Stimulated activated CD4-positive, alpha-beta T cell treated with anti-CD3 and anti-CD28 coated beads, Interleukin-15, amount 100 ng/mL, for 1 hour (primary cell): Measurements from ENCODE around the gene IDH2.

Experiments used
- DNase-seq, 2 donors: peaks; one replicate each; pipeline ENCODE4 v3.0.0-alpha.2; 2020; ENCODE audit warnings: low read depth in 1 of 2, low spot score in 1 of 2

IDH2 gene

DNA sequence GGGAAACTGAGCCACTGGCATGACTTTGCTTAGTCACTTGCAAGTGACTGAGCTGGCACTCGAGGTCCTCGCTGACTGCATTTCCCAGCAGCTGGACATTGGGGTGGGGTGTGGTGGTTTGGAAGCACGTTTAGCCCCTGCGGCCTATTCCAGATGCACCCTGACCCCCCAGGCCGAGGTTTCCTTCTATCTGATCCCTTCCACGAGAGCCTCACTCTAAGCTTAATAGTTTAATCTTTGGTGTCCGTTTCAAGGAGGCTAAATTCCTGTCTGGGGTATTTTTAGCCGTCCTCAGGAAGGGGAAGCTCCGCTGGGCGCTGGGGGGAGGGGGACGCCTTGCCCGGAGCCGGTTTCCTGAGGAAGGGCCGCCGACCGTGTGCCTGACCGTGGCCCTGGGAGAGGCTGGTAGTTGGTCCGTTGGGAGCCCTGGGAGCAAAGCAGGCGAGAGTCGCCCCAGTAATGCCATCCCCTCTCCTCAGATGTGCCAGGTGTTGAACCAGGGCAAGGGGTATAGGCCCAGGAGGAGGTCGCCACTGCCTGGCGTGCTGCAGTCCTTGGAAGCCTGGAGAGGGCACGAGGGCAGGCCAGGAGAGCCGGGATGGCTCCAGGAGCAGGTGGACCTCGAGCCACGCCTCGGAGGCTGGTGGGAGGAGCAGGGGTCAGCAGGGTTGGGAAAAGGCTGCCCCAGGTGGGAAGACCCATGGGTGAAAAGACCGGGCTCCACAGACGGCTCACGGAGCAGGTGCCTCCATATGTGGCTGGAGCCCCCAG is 37.2 kb downstream of the IDH2 start:
- no peak for DNase-seq

DNA sequence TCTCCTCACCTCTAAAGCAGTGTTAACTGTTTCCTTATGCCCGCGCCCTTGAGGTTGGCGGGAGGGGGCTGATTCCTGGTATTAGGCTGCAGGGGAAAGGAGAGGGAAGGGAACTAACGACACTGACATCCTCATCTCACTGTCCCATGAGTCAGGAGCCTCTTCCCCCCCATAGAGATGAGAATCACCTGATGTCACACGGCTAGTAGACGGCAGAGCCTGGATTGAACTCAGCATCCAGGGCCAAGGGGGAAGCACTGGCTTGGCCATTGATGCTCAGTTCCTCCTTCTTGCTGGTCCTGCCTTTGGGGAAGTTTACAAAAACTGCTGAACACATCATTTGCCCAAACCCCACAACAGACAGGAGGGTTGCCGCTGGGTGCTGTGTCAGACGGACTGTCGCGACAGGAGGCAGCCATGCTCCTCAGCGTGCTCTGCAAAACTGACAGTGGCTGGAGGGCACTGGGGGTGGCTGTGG is 38.5 kb downstream of the IDH2 start:
- no peak for DNase-seq

DNA sequence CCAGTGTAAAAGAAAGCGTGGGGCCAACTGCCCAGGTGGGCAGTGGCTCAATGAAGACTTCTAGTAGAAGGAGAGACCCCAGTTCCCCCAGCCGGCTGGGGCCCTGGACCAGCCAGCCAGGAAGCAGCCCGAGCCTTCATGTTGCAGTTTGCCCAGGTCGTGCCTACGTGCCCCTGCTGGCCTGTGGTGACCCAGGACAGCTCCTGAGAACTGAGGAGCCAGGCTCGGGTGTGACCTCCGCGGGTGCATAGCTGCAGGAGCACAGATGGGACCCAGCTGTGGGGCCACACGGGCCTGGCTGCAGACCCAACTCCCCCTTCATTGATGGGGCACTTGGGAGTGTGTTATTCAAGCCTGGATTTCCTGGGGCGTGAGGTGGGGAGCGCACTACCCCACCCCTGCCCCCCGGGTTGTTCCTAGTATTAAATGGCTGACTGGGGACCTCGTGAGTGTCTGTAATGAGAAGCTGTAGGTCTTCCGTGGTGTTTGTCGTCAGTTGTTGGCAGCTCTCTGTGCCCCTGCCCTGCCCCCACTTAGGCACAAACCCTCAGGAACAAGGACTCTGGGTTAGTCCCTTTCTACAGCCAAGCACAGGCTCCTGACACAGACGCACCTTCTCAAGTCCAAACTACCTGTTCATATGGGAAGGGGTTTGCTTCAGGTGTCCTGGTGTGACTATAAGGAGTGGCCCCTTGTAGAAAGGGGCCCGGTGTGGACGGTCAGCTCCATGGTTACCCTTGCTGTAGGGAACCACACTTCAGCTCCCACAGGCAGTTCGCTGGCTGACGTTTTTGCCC is 39.1 kb downstream of the IDH2 start:
- DNase-seq, result no peak

DNA sequence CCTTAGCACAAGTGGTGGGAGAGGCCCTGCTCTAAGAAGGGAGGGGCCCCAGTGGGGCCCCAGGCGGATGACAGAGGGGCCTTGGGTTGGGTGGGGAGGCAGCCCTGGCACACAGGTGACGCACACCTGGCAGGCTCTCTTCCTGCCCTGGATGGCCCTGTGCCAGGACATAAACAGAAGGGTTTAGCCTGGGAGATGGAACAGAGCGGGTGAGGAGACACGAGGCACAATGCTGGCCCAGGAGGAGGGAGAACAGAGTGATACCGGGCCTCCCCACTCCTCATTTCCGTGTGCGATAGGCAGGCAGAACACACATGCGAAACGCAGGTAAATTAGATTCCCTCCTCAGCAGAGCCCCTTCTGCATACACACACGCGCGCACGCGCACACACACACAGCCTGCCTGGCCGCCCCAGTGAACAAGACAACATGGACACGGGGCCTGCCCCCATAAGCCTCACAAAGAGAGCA is 39.8 kb downstream of the IDH2 start:
- no peak for DNase-seq

DNA sequence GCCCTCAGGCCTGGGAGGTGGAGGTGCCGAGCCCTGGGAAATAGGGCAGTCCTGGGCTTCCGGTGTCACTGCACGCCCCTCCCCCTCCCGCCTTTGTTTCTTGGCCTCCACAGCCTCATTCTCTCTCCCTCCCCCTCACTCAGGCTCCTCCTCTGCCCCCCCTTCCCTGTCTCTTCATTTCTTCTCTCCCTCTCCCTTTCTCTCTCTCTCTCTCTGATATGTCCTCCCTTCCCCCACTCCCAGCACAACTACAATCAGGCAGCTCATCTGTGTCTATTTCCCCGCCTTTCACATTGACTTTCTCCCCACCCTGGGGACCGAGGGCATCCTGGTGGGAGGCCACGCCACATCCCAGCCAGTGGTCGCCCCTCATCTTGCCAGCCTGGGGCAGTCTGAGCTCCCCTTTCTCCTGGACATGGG is 40.2 kb downstream of the IDH2 start:
- DNase-seq, result peak in 1 of 2 donors; percentile 13

DNA sequence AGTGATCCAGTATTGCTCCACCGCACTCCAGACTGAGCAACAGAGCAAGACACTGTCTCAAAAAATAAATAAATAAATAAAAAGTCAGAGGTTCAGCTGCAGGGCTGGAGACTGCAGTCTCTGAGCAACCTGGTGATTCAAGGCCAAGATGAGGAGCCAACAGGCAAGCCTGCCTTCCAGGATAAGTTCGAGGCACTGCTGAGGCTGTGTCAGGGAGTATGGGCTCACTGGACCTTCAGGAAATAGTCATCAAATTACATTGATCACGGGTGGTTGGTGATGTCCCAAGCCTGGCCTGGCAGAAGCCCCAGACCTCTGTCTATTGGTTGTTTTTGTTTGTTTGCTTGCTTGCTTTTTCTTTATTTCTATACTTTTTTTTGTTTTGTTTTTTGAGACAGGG is 41.5 kb downstream of the IDH2 start:
- DNase-seq, result no peak

DNA sequence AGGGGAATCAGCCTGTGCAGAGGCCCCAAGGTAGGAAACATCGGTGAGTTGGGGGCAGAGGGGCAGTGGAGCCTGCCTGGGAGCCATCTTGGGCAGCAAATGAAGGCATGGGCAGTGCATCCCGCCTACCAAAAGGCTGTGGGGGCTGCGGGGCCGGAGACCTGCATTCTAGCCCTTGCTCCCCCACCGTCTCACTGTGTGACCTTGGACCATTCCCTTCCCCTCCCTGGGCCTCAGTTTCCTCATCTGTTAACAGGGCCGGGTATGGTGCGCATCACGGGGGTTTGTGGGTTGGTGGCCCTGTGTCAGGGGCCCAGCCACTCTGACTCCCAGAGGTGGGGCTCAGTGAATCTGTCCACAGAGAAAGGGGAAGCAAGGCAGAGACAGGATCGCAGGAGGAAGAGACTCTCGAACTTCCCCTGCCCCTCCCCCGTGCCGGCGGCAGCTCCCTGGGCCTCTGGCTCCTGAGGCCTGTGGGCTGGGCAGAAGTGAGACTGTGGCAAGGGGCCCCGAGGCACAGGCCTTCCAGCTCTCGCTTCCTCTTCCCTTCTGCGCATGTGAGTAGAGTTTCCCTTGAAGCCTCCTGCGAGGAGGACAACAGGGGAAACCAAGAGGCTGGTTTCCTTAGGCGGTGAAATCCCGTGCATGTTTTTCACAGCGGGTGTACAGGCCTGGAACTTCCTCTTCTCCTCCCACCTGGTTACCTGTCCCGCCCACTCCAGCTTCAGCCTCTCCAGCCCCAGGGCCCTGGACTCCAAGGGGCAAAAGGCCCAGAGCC is 42.9 kb downstream of the IDH2 start:
- peak; percentile 22 to 60 for DNase-seq

DNA sequence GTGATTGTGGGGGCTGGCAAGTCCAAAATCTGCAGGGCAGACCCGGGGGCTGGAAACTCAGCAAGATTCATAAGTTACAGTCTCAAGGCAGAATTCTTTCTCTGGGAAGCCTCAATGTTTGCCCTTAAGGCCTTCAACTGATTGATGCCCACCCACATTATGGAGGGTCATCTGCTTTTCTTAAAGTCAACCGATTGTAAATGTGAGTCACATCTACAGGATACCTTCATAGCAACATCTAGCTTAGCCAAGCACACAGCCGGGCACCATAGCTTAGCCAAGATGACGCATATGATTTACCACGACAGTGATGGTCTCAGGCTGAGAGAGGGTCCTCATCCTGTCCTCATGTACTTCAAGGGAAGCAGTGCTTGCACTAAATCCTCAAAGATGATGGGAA is 43.5 kb downstream of the IDH2 start:
- no peak for DNase-seq

DNA sequence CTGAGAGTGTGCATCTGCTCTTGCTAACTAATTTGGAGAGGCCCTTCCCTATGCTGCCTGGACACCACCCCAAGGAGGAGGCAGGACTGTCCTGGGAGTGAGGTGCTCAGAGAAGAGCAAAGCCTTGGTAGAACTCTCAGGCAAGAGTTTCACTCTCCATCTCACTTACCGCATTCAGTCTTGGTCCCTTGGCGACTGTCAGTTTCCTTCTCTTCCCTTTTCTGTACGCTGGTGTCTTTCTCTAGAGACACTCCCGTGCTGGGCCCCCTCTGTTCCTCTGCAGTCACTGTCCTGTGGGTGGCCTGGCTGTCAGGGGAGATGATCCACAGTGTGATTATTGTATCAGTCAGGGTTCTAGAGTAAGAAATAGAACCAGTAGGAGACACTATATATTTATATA is 44.0 kb downstream of the IDH2 start:
- no peak for DNase-seq

DNA sequence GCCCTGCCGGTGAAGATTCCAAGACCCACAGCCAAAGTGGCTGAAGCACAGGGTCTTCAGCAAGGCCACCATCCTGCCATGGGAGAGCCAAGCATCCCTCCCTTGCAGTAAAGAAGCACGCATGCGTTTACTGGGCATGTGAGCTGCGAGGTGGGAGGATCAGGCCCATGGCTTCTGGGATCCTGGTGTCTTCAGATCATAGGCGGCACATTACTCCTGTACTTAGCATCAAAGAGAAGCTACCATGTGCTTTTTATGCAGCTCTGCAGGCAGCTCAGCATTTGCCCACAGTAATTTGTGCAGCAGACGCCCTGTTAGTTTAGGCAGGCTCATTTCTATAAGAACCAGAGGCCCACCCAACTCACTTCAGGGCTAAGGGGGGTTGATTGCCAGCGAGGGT is 45.7 kb downstream of the IDH2 start:
- DNase-seq, result no peak

DNA sequence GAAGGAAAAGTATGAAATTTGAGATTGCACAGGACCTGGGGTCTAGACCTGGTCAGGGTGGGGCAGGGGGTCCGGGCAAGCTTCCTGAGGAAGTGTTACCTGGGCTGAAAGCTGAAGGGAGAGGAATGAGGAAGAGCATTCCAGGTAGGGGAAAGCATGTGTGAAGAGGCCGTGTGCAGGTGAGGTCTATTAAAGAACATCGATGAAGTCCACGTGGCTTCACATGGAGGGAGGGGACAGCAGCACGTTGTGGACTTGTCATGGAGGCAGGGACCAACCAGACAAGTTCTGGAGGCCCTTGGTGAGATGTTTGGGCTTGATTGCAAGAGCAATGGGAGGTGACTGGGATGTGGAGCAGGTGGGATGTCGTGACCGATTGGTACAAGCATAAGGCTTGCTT is 47.1 kb downstream of the IDH2 start:
- DNase-seq, result no peak

DNA sequence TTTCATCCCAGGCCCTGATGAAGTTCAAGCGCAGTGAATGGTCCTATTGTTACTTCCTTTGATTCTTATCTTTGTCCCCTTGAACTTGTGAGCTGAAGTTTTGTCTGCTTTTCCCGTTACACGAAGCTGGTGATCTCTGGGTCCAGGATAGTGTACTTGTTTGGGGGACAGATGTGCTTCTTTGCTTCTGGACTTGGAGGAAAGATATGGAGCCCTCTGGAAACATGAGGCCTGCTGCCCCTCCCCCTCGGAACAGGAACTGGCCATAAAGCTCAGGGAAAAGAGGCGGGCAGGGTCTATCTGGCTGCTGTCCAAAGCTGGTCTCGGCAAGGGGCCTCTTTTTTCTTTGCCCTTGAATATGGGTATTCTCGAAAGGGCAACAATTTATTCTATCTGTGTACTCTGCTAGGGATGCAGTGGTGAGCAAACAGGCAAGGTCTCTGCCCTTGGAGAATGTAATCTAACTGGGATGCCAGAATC is 47.6 kb downstream of the IDH2 start:
- DNase-seq, result no peak

DNA sequence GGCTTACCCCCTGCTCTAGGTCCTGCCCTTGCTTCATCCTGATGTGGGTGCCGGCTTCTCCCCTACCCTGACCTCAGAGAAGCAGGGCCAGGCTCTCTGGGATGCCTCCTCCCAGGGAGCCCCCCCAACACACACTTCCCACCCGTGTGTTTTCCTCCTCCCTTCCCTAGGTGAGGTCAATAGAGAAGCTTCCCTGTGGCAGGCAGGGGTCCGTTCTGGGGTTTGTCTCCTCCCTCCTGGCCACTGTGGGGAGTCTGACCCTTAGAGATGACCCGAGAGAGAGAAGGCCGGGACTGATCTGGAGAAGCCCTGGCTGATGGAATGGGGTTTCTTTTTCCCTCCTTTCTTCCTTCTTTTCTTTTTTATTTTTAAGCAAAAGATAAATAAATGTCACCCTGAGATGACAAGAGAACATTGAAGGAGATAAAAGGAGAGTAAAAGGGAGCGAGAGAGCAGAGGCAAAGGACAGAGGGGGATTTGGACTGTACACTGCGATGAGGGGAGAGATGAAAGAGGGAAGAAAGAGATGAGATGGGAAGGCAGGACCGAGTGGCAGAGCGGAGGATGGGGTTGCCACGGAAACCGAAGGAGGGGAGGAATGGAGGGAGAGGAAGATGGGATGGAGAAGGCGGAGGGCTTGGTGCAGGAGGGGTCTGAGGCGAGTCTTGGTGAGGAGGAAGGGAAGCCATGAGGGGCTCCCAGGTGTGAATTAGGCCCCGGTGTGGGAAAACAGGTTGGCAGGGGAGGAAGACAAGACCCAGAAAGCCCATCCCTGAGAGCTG is 48.4 kb downstream of the IDH2 start:
- DNase-seq, result no peak

DNA sequence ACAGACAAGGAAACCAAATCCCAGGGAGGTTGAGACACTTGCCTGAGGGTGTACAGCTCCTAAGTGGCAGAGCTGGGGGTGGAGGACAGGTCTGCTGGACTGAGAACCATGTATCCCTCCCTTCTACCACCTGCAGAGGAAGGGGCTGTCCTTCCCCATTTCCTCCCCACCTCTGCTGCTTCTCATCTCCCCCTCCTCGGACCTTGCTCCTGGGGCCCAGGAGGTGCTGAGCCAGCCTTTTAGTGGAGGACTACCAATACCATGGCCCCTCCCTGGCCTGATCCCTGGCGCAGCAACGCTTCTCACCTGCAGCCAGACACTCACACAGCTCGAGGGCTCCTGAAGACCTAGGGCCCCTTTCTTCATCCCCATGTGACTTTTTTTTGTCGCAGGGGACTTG is 50.4 kb downstream of the IDH2 start:
- DNase-seq, result no peak

DNA sequence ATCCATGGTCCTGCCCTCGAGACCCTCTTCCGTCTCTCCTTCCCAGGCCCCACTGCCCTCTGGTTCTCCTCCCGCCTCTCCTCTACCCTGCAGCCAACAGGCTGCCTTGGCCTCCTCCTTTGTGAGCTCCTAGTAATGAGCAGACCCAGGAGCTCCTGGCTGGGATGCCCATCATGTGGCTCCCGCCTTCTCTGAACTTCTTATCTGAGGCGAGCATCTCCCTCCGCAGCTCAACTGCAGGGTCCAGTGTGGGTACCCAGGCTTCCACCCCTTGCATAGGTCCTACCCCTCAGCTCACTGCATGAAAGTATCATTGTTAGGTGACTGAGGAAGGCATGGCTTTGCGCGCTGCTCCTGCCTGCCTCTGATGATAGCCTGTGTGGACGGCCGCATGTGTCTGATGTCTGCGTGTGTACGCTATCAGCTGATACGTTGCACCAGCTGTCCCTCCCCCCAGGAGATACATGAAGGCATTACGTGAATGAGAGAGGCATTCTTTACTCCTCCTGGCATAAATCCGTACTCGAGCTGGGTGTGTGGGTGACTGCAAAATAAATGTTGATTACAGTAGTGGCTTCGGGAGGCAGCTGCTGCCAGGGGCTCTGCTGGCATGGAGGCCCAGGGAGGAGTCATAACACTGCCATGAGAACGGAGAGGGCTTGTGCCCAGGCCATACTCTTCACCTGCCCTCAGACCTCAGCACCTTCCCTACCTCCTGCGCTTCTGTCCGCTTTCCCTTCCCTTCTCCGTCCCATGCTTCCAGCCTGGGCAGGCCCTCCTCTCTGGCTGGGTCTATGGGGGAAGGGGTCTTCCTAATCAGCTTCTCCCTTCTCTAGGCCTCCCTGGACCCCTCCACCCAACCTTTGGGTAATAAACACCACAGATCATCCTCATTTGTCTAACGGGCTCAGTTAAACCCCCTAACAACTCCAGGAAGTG is 52.3 kb downstream of the IDH2 start:
- no peak for DNase-seq

DNA sequence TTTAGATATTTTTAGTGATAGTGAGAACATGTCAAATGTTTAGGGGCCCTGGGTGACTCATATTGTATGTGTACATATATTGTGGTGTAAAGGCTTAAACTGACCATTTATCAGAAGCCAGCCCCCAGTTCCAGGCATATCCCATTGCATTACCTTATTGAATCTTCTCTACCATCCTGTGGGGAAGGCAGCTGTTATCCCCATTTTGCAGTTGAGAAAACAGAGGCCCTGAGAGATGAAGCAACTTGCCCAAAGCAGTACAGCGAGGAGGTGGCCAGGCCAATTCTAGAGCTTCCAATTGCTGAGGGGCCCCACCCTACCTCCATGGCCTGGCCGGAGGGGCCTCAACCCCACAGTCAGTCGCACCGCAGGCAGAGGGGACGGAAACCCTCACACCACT is 53.2 kb downstream of the IDH2 start:
- DNase-seq, result no peak

DNA sequence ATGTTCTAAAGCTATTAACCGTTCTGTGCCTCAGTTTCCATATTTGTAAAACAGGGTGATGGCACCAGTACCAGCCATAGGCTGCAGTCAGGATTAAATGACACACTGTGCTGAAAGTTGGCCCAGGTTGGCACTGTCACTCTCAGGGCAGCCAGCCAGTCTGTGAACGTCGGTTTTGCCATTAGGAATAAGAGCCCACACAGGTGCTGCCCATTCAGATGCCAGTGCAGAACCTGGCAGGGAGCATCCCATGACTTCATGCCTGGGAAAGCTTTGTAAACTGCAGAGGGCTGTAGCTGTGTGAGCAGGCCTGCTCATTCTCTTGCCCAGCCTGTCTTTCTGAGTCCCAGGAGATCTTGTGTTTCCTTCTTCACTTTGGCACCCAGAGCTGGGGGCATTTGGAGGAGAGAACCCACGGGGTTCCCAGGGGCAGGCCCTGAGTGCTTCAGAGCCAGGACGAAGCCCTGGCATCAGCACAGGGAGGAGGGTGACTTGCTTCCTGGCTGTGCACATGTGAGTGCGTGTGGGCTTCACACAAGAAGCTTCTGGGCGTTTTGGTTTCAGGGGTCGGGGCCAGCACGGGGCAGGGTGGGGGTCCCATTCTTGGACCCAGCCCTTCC is 54.2 kb downstream of the IDH2 start:
- DNase-seq, result no peak

DNA sequence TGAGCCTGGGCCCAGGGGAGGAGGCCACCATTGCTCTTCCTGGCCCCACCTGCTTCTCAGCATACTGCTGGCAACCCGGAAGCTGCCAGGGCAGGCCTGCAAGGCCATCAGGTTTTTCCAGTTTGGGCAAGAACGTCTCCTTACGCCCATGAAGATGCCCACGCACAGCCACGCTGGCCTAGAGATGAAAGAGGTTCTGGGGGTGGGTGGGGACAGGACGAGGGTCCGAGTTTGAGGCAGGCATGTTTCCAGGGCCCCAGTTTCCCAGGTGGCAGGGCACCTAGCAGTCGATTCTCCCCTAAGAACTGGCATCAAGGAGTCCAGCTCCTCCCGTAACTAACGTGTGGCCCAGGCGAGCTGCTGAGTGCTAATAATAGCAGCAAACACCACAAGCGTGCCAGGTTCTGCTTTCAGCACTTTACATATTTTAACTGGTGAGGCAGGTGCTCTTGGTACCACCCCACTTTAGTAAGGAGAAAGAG is 55.3 kb downstream of the IDH2 start:
- DNase-seq, result no peak

DNA sequence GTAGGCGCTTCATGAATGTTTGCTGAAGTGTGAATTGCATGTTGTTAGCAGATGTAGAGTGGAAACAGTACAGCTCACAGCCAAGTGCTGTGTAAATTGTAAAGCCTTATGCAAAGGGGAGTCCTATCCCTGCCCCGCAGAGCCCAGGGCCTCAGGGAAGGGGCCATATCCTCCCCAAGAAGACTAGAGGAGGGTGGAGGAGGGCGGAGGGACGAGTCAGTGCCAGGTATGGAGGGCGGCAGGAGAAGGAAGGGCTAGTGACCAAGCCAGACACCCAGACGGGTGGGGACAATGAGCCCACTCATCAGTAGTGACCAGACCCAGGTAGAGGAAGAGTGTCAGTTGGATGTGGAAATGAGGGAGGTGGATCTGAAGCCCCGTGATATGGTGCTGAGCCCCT is 56.0 kb downstream of the IDH2 start:
- DNase-seq, result no peak
